HG03442 (cell line): Measurements from ENCODE around the gene ASZ1.
A peak's percentile ranks its signal among the peaks of the same experiment; 100 is the strongest.

ENCODE experiments used
- ATAC-seq: cut with Tn5 transposase; IDR thresholded peaks from one replicate; pipeline ENCODE4 v1.9.1; 2021; ENCODE audit warnings: mild to moderate bottlenecking, moderate library complexity; ENCODE audit not compliant: unreplicated experiment

ASZ1 gene

GRCh38 chr7:117347480-117347879 is 79.8 kb downstream of the ASZ1 start:
- ATAC-seq: peak; percentile 18

GRCh38 chr7:117346161-117346560 is 81.1 kb downstream of the ASZ1 start:
- no peak for ATAC-seq

- no peak for ATAC-seq
These were observed 89.3 kb downstream of the ASZ1 start for GRCh38 chr7:117338020-117338419.

- ATAC-seq: no peak
These were observed 94.1 kb downstream of the ASZ1 start for GRCh38 chr7:117333168-117333567.

- no peak for ATAC-seq
These were observed 95.3 kb downstream of the ASZ1 start for GRCh38 chr7:117332031-117332430.

GRCh38 chr7:117325836-117326235 is 101.5 kb downstream of the ASZ1 start:
- ATAC-seq: no peak

GRCh38 chr7:117324960-117325359 is 102.3 kb downstream of the ASZ1 start:
- ATAC-seq: no peak

- ATAC-seq: no peak
These were observed 103.2 kb downstream of the ASZ1 start for GRCh38 chr7:117323851-117324711.

GRCh38 chr7:117323305-117323850 is 103.9 kb downstream of the ASZ1 start:
- ATAC-seq: no peak

- ATAC-seq: no peak
These were observed 104.5 kb downstream of the ASZ1 start, which contains the start of gene WNT2 for GRCh38 chr7:117322741-117323304. Gene WNT2 (minus strand): TSS chr7:117323058. CDS start chr7:117322989, 69 bp downstream.

GRCh38 chr7:117320523-117320922 is 106.8 kb downstream of the ASZ1 start:
- no peak for ATAC-seq

GRCh38 chr7:117319181-117319580 is 108.1 kb downstream of the ASZ1 start:
- no peak for ATAC-seq

- no peak for ATAC-seq
These were observed 113.7 kb downstream of the ASZ1 start for GRCh38 chr7:117313582-117313981.
